Fibroblast of lung (primary cell): ENCODE measurements around the gene EDARADD. TPM values are rescaled to one million over a fixed set of nuclear protein-coding genes. Genes with fewer than 3 reads are reported as not detected.

Source experiments
- DNase-seq, 2 donors: peaks; one replicate each; pipeline versions ENCODE4 v3.0.0 to v3.0.0-alpha.2; 2010; ENCODE audit warnings: low read depth in 2 of 2
- H2AFZ ChIP-seq: 2 replicates; pipeline ENCODE4 v1.5.1; 2012; ENCODE audit warnings: low read length, control low read depth, inconsistent platforms
- H3K27ac ChIP-seq: 2 replicates; pipeline ENCODE4 v1.5.1; 2011; ENCODE audit warnings: low read length, control low read depth; ENCODE audit not compliant: insufficient read depth
- H3K27me3 ChIP-seq: 2 replicates; pipeline ENCODE4 v1.5.1; 2011; ENCODE audit warnings: mild to moderate bottlenecking, low read length; ENCODE audit not compliant: control insufficient read depth, insufficient read depth
- H3K36me3 ChIP-seq: 2 replicates; pipeline ENCODE4 v1.5.1; 2011; ENCODE audit warnings: low read length; ENCODE audit not compliant: control insufficient read depth, insufficient read depth
- H3K4me1 ChIP-seq: 2 replicates; pipeline ENCODE4 v1.5.1; 2011; ENCODE audit warnings: low read length; ENCODE audit not compliant: control insufficient read depth, insufficient read depth; ENCODE audit errors: extremely low read depth
- H3K4me2 ChIP-seq: 2 replicates; pipeline ENCODE4 v1.5.1; 2011; ENCODE audit warnings: low read length, control low read depth; ENCODE audit not compliant: insufficient read depth; ENCODE audit errors: extremely low read depth
- H3K4me3 ChIP-seq, 4 experiments: fragments of 200-600 bp in 1 of 4; sonication (generic) in 1 of 4; replicated peaks in 1 of 4; 2 replicates each; pipeline ENCODE4 v1.5.1; 2011 to 2016; ENCODE audit warnings: low read length in 4 of 4, low read depth in 3 of 4, mild to moderate bottlenecking in 3 of 4, control low read depth in 2 of 4, inconsistent platforms in 1 of 4, mixed read lengths in 1 of 4; ENCODE audit not compliant: insufficient read depth in 1 of 4; ENCODE audit errors: control extremely low read depth in 1 of 4
- H3K79me2 ChIP-seq: 2 replicates; pipeline ENCODE4 v1.5.1; 2012; ENCODE audit warnings: mild to moderate bottlenecking, low read length, inconsistent platforms; ENCODE audit not compliant: control insufficient read depth, insufficient read depth
- H3K9ac ChIP-seq: 2 replicates; pipeline ENCODE4 v1.5.1; 2011; ENCODE audit warnings: mild to moderate bottlenecking, low read length, control low read depth; ENCODE audit not compliant: insufficient read depth
- H3K9me3 ChIP-seq: 2 replicates; pipeline ENCODE4 v1.5.1; 2012; ENCODE audit warnings: low read depth, low read length; ENCODE audit not compliant: control insufficient read depth, insufficient read depth
- H4K20me1 ChIP-seq: 2 replicates; pipeline ENCODE4 v1.5.1; 2011; ENCODE audit warnings: low read length; ENCODE audit not compliant: control insufficient read depth, insufficient read depth; ENCODE audit errors: extremely low read depth
- CTCF ChIP-seq, 2 donors: IDR thresholded peaks in 1 of 2; conservative IDR thresholded peaks in 1 of 2; 1 replicate in 1 of 2; 2 replicates in 1 of 2; pipeline ENCODE4 v1.5.1; 2011 to 2012; ENCODE audit warnings: low read length in 2 of 2, control low read depth in 1 of 2, inconsistent platforms in 1 of 2, low read depth in 1 of 2, mild to moderate bottlenecking in 1 of 2
- EZH2 ChIP-seq: IDR thresholded peaks from 2 replicates; pipeline ENCODE4 v1.5.1; 2012; ENCODE audit warnings: low read length, control low read depth, mild to moderate bottlenecking; ENCODE audit errors: missing control alignments
- polyA plus RNA-seq, 2 donors: library from polyadenylated mRNA; depleted of rRNA in 1 of 2; stranded (reverse) in 1 of 2; unstranded in 1 of 2; fragments of >200 nt; gene quantifications; 2 replicates each; pipeline ENCODE4 v1.2.1, GENCODE V29; 2011 to 2012; ENCODE audit warnings: missing spikeins in 1 of 2
- total RNA-seq: library from RNA; depleted of rRNA; stranded (reverse); fragments of >200 nt; gene quantifications from 2 replicates; pipeline ENCODE4 v1.2.1, GENCODE V29; 2014

Gene EDARADD
- total and polyA plus RNA-seq, 2 donors (not counting 1 experiment from before 2014, with no cell fraction given): not detected

GRCh38 chr1:236489710-236490377 is 95.8 kb downstream of the EDARADD start:
- Histone ChIP-seq H3K9ac (no peak overlapping the region), H3K9me3 (no peaks in the 10 kb centered on the region), H3K27ac (no peak overlapping the region), H2AFZ (no peak overlapping the region), H3K36me3 (no peaks in the 10 kb centered on the region), H3K4me2 (no peak overlapping the region), H3K4me1 (no peaks in the 10 kb centered on the region), H3K79me2 (no peaks in the 10 kb centered on the region), H3K4me3 (no peak overlapping the region), H4K20me1 (no peaks in the 10 kb centered on the region), H3K27me3 (no peaks in the 10 kb centered on the region)
- peak; percentile 36 to 74 for DNase-seq
- TF ChIP-seq EZH2 (no peak), CTCF (conservative IDR thresholded peaks at IDR 0.05 in 1 of 2, IDR thresholded peaks at IDR 0.05 in 1 of 2; ENCODE audit: low read depth in 1 of 2, low read length in 2 of 2) (peak; percentile 24 to 47)

GRCh38 chr1:236491469-236492136 is 97.5 kb downstream of the EDARADD start:
- Histone ChIP-seq H3K4me2 (no peak overlapping the region), H3K4me3 (no peak overlapping the region), H3K4me1 (no peaks in the 10 kb centered on the region), H3K79me2 (no peaks in the 10 kb centered on the region), H2AFZ (no peak overlapping the region), H3K36me3 (no peaks in the 10 kb centered on the region), H3K9me3 (no peaks in the 10 kb centered on the region), H4K20me1 (no peaks in the 10 kb centered on the region), H3K27me3 (no peaks in the 10 kb centered on the region), H3K9ac (no peak overlapping the region), H3K27ac (no peak overlapping the region)
- DNase-seq: no peak
- TF ChIP-seq CTCF (conservative IDR thresholded peaks at IDR 0.05 in 1 of 2, IDR thresholded peaks at IDR 0.05 in 1 of 2; ENCODE audit: low read depth in 1 of 2, low read length in 2 of 2) (no peak), EZH2 (no peak)

- TF ChIP-seq EZH2 (no peak), CTCF (conservative IDR thresholded peaks at IDR 0.05 in 1 of 2, IDR thresholded peaks at IDR 0.05 in 1 of 2; ENCODE audit: low read depth in 1 of 2, low read length in 2 of 2) (no peak)
- H3K4me1 ChIP-seq: no peaks in the 10 kb centered on the region
- no peak overlapping the region for H3K9ac ChIP-seq
- H3K27ac ChIP-seq: no peak overlapping the region
- H3K4me2 ChIP-seq: no peak overlapping the region
- no peak overlapping the region for H2AFZ ChIP-seq
- H4K20me1 ChIP-seq: no peaks in the 10 kb centered on the region
- H3K79me2 ChIP-seq: no peaks in the 10 kb centered on the region
- H3K9me3 ChIP-seq: no peaks in the 10 kb centered on the region
- H3K36me3 ChIP-seq: no peaks in the 10 kb centered on the region
- no peaks in the 10 kb centered on the region for H3K27me3 ChIP-seq
- no peak overlapping the region for H3K4me3 ChIP-seq
- no peak for DNase-seq
These were observed 98.3 kb downstream of the EDARADD start for GRCh38 chr1:236492378-236492777.
